ENCODE results near the gene TSKU.

DNA sequence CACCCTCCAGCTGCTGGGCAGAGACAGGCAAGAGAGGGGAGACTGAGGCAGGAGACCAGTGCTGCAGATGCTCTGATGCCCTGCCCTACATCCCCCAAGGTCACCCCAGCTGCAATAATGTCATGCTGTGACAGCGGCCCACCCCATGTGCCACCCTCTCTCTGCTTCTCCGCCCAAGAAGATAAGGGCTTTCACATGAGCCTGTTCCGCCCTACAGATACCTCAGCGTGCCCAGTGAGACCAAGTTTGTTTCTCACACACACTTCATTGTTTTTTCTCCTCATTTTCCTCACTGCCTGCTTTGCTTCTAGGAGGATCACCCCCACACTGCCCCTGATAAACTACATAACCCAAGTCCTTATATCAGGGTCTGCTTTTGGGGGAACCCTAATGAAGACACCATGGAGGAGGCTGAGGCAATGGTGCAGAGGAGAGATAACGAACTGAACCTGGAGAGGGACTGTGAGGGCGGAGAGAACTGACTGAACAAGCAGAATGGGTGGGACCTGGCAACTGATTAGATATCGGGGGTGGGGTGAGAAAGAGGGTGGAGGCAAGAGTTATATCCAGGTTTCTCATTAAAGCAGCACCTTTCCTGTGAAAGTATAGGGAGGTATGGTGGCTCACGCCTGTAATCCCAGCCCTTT is 37.5 kb upstream of the TSKU start:
- TF ChIP-seq CTCF (conservative IDR thresholded peaks at IDR 0.05) = no peak
- no peak for TF ChIP-seq EZH2 (IDR thresholded peaks at IDR 0.05; ENCODE audit: low read depth)
